PC-3 (cell line): Measurements from ENCODE around the gene EED. TPM values are rescaled to one million over a fixed set of nuclear protein-coding genes. Genes with fewer than 3 reads are reported as not detected.

Experiments used
- ATAC-seq: fragments of 200-7000 bp; cut with Tn5 transposase; 2 replicates; pipeline ENCODE4 v1.9.1; 2020; ENCODE audit warnings: mild to moderate bottlenecking, moderate library complexity
- BruUV-seq: library from RNA; stranded (reverse); fragments of 400-500 nt; replicated peaks from 2 replicates; lab custom pipeline; 2021; lab: Mats Ljungman, UMichigan
- CTCF ChIA-PET: fragments of 300-600 bp; sonication (Branson Sonifier 250); formaldehyde crosslinking; loops from one replicate; lab custom pipeline; 2022; ENCODE audit warnings: antibody characterized with exemption; lab: Charles Lee
- POLR2A ChIA-PET: fragments of 300-600 bp; sonication (Branson Sonifier 250); formaldehyde crosslinking; loops from one replicate; lab custom pipeline; 2022; ENCODE audit warnings: antibody characterized with exemption; ENCODE audit not compliant: unreplicated experiment; lab: Charles Lee
- DNase-seq: peaks from one replicate; pipeline ENCODE4 v3.0.0-alpha.2; 2015
- H2AFZ ChIP-seq: fragments of 300-600 bp; sonication (generic); 2 replicates; pipeline ENCODE4 v1.6.0; 2016; ENCODE audit warnings: antibody characterized with exemption, low read length
- H3F3A ChIP-seq: fragments of 300-600 bp; sonication (generic); one replicate; pipeline ENCODE4 v1.6.0; 2017; ENCODE audit warnings: antibody characterized with exemption, low read length, control low read depth, mild to moderate bottlenecking; ENCODE audit not compliant: unreplicated experiment
- H3K27ac ChIP-seq: fragments of 300-600 bp; sonication (generic); 2 replicates; pipeline ENCODE4 v1.5.1; 2016; ENCODE audit warnings: mild to moderate bottlenecking, low read length
- H3K27me3 ChIP-seq: fragments of 300-600 bp; sonication (generic); 2 replicates; pipeline ENCODE4 v1.6.1; 2016; ENCODE audit warnings: low read length, mixed read lengths
- H3K36me3 ChIP-seq: fragments of 300-600 bp; sonication (generic); 2 replicates; pipeline ENCODE4 v1.6.1; 2016; ENCODE audit warnings: low read depth, mixed run types, low read length, mixed read lengths
- H3K4me1 ChIP-seq: fragments of 300-600 bp; sonication (generic); 2 replicates; pipeline ENCODE4 v1.5.1; 2016; ENCODE audit warnings: low read length; ENCODE audit not compliant: insufficient read depth
- H3K4me2 ChIP-seq: fragments of 300-600 bp; sonication (generic); 2 replicates; pipeline ENCODE4 v1.6.0; 2016; ENCODE audit warnings: low read length
- H3K4me3 ChIP-seq: fragments of 300-600 bp; sonication (generic); 2 replicates; pipeline ENCODE4 v1.5.1; 2016; ENCODE audit warnings: mild to moderate bottlenecking, low read length, mixed read lengths
- H3K79me2 ChIP-seq: fragments of 300-600 bp; sonication (generic); 2 replicates; pipeline ENCODE4 v1.6.1; 2017; ENCODE audit warnings: low read length, mixed read lengths
- H3K9ac ChIP-seq: fragments of 300-600 bp; sonication (generic); 2 replicates; pipeline ENCODE4 v1.6.0; 2016; ENCODE audit warnings: mild to moderate bottlenecking, low read length
- H3K9me2 ChIP-seq: fragments of 300-600 bp; sonication (generic); replicated peaks from 2 replicates; pipeline ENCODE4 v1.6.1; 2016; ENCODE audit warnings: mixed run types, low read length, mixed read lengths
- H3K9me3 ChIP-seq: fragments of 300-600 bp; sonication (generic); 2 replicates; pipeline ENCODE4 v1.6.1; 2016; ENCODE audit warnings: low read length, mixed read lengths
- H4K20me1 ChIP-seq: fragments of 300-600 bp; sonication (generic); 2 replicates; pipeline ENCODE4 v1.6.1; 2016; ENCODE audit warnings: low read length, mixed read lengths
- EZH2 ChIP-seq: fragments of 300-600 bp; sonication (generic); IDR thresholded peaks from one replicate; pipeline ENCODE4 v1.6.1; 2017; ENCODE audit warnings: antibody characterized with exemption, mild to moderate bottlenecking, low read length; ENCODE audit not compliant: unreplicated experiment
- EZH2phosphoT487 ChIP-seq: fragments of 300-600 bp; sonication (generic); IDR thresholded peaks from 2 replicates; pipeline ENCODE4 v1.6.1; 2018; ENCODE audit warnings: mild to moderate bottlenecking, antibody characterized with exemption, low read length, borderline replicate concordance
- intact Hi-C: fragments of 100-400 bp; cut with micrococcal nuclease; formaldehyde crosslinking; loops from 2 replicates; pipeline ENCODE4 v1.9.0; 2023
- total RNA-seq: library from RNA; depleted of rRNA; stranded (reverse); fragments of >200 nt; gene quantifications from 2 replicates; pipeline ENCODE4 v1.2.3, GENCODE V29; 2014
- TF ChIP-seq, protein P1 (sequence below): fragments of 300-600 bp; sonication (generic); conservative IDR thresholded peaks from 2 replicates; pipeline ENCODE4 v1.5.1; 2017; ENCODE audit warnings: antibody characterized with exemption, low read depth, mild to moderate bottlenecking, low read length

EED gene
- total RNA-seq, 1 experiment from 2014 or later = 17.6 TPM

DNA sequence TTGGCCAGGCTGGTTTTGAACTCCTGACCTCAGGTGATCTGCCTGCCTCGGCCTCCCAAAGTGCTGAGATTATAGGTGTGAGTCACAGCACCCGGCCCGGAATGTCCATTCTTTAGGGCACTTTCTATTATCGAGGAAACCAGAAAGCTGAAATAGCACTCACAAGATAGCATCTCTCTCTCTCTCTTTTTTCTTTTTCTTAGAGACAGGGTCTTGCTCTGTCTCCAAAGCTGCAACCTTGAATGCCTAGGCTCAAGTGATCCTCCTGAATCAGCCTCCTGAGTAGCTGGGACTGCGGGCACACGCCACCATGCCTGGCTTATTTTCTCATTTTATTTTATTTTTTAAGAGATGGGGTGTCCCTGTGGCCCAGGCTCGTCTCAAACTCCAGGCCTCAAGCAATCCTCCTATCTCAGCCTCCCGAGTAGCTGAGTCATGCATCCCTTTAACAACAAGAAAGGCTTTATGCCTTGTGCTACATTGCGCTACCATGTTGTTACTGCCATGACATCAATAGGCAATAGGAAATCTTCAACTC, 7.2 kb upstream of the EED start:
- Histone ChIP-seq H2AFZ (no peak overlapping the region), H3K9me3 (no peaks in the 10 kb centered on the region), H3F3A (no peaks in the 10 kb centered on the region), H3K4me1 (no peaks in the 10 kb centered on the region), H3K4me3 (no peak overlapping the region), H4K20me1 (no peaks in the 10 kb centered on the region), H3K9me2 (no peaks in the 10 kb centered on the region), H3K36me3 (no peaks in the 10 kb centered on the region), H3K27ac (no peak overlapping the region), H3K27me3 (no peaks in the 10 kb centered on the region), H3K79me2 (no peaks in the 10 kb centered on the region), H3K4me2 (no peak overlapping the region), H3K9ac (no peak overlapping the region)
- DNase-seq (no peak), ATAC-seq (no peak)
- CTCF ChIA-PET = no interaction called here
- no TSS peak for BruUV-seq
- POLR2A ChIA-PET = no interaction called here
- intact Hi-C loops = no loop called here
- TF ChIP-seq, protein P1, sequence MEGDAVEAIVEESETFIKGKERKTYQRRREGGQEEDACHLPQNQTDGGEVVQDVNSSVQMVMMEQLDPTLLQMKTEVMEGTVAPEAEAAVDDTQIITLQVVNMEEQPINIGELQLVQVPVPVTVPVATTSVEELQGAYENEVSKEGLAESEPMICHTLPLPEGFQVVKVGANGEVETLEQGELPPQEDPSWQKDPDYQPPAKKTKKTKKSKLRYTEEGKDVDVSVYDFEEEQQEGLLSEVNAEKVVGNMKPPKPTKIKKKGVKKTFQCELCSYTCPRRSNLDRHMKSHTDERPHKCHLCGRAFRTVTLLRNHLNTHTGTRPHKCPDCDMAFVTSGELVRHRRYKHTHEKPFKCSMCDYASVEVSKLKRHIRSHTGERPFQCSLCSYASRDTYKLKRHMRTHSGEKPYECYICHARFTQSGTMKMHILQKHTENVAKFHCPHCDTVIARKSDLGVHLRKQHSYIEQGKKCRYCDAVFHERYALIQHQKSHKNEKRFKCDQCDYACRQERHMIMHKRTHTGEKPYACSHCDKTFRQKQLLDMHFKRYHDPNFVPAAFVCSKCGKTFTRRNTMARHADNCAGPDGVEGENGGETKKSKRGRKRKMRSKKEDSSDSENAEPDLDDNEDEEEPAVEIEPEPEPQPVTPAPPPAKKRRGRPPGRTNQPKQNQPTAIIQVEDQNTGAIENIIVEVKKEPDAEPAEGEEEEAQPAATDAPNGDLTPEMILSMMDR = no peak
- TF ChIP-seq EZH2phosphoT487 (no peak), EZH2 (no peak)

DNA sequence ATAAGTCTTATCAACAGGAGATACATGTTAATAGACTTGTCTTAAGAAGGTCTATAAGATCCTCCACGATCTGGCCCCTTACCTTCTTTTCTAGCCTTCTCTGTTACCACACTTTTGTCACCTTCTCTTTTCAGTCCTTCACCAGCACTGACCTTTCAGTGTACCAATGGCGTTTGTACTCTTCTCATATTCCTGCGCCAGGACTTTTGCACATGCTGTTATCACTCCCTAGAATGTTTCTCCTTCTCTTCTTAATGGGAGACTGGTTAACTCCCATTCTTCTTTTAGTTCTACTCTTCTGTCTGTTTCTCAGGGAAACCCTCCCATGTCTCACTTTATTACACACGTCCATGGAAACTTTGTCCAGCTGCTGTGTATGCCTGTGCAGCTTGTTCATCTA, 4.4 kb upstream of the EED start:
- no peak overlapping the region for H2AFZ ChIP-seq
- H3K4me3 ChIP-seq = no peak overlapping the region
- no peak for DNase-seq
- no peak for TF ChIP-seq EZH2
- TF ChIP-seq, protein P1 = no peak
- TF ChIP-seq EZH2phosphoT487 = no peak
- no peaks in the 10 kb centered on the region for H3K27me3 ChIP-seq
- H3K9me3 ChIP-seq = no peaks in the 10 kb centered on the region
- no peaks in the 10 kb centered on the region for H3F3A ChIP-seq
- intact Hi-C loops = loop anchor here (10.0 kb wide), 1 partner anchor 575 kb away; the partner anchor contains the start of gene CREBZF
- H3K36me3 ChIP-seq = no peaks in the 10 kb centered on the region
- no peak overlapping the region for H3K9ac ChIP-seq
- CTCF ChIA-PET = no interaction called here
- no peaks in the 10 kb centered on the region for H4K20me1 ChIP-seq
- peaks cover 4% of the 10 kb centered on the region; the same call in 1 of the 2 replicates for H3K4me1 ChIP-seq
- POLR2A ChIA-PET = no interaction called here
- no peak for ATAC-seq
- no peak overlapping the region for H3K4me2 ChIP-seq
- peaks cover 1% of the 10 kb centered on the region for H3K79me2 ChIP-seq
- no TSS peak for BruUV-seq
- H3K27ac ChIP-seq = no peak overlapping the region
- H3K9me2 ChIP-seq = no peaks in the 10 kb centered on the region

DNA sequence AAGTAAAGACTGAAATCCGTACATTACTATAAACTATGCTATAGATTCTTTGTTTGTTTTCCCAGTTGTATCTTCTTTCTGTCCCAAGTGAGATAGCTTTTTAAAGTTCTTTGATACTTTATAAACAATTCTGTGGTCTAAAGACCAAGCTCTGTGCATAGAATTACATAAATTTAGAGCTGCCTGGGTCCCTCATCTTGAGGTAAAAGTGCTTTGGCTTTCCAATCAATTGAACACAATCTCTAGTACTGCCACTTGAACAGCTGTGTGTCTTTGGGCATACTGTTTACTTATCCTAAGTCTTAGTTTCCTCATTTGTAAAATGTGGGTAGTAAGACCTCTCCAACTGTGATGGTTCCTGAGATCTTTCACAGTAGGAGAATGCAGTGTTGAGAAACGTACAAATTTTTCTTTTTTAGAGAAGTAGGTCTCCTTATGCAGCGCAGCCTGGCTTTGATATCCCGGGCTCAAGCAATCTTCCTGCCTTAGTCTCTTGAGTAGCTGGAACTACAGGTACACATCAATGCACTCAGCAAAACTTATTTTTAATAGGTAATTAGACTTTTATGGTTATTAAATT, 2.5 kb upstream of the EED start:
- H2AFZ ChIP-seq = no peak overlapping the region
- no peaks in the 10 kb centered on the region for H3K27me3 ChIP-seq
- no TSS peak for BruUV-seq
- H3F3A ChIP-seq = no peaks in the 10 kb centered on the region
- CTCF ChIA-PET = no interaction called here
- peaks cover 6% of the 10 kb centered on the region; the same call in 1 of the 2 replicates for H3K4me1 ChIP-seq
- no peak overlapping the region for H3K4me2 ChIP-seq
- H3K9me2 ChIP-seq = no peaks in the 10 kb centered on the region
- H4K20me1 ChIP-seq = peaks cover 13% of the 10 kb centered on the region
- intact Hi-C loops = loop anchor here (10.0 kb wide), 1 partner anchor 577 kb away; the partner anchor contains the start of gene CREBZF
- H3K9me3 ChIP-seq = no peaks in the 10 kb centered on the region
- H3K4me3 ChIP-seq = no peak overlapping the region
- POLR2A ChIA-PET = no interaction called here
- H3K79me2 ChIP-seq = peaks cover 20% of the 10 kb centered on the region
- H3K9ac ChIP-seq = no peak overlapping the region
- DNase-seq (no peak), ATAC-seq (no peak)
- no peak overlapping the region for H3K27ac ChIP-seq
- TF ChIP-seq, protein P1 = no peak
- TF ChIP-seq EZH2 (no peak), EZH2phosphoT487 (no peak)
- H3K36me3 ChIP-seq = no peaks in the 10 kb centered on the region
